ENCODE measurements around the gene ATP9B.

Gene ATP9B

DNA sequence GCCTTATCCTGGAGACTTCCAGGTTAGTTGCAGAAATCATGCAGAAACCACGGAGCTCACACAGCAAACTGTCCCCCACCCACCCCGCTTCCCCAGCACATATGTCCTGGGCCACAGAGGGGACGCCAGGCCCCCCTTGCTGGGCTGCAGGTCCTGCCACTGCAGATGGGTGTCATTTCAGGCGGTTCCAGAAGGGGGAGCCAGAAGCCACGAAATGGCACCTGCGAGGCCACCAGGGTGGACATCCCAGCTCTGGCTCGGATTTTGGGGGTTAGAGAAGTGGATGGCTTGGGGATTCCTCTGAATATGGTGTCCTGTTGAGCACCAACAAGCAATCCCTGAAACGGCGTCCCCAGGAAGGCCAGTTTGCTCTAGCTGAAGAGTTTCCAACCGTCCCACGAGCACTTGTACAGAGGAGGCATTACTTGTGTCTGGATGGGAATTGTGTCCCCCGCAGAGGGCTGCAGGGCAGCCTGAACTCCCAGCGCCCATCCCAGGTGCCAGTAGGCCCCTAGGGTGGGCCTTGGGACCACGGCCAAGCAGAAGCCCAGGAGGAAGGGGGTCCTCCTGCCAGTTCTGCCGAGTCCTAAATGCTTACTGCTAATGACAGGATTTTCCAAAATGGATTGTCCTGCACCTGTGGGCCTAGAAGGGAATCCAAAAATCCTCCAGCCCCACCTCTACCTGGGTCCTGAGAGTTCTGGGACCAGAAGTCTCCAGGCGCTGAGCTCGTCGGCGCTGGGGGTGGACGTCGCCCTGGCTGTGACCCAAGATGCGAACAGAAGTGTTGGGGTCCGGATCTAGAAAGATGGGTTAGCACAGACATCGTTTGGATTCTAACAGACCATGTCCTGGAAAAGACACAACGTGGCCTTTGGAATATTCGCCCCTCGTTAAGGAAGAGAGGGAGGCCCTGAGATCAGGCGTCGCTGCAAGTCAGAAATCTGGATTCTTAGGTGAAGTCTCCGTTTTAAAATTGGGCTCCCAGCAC is 311.9 kb downstream of the ATP9B start:
- peak in 1 of 3 donors; percentile 64 for DNase-seq (ENCODE audit: low read depth in 3 of 3)

DNA sequence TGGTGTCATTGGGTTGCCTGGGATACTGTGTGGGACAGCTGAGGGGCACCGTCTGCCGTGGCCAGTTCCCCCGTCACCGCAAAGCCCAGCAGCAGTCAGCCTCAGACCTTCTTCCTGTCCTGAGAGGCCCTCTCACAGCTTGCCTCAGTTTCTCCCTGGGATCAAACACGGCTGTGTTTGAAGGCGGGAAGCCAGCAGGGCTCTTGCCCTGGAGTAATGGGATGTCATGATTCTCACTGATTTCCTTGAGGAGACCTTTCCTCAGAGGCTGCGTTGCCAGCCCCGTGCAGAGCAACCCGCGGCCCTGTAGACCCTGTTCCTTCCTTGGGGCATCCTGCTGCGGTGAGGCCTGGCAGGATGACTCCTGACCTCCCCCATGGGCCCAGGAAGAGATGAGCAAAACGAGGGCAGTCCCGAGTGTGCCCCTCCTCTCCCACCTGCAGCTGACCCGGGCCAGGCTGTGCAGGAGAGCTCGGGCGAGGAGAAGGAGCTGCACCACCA is 312.7 kb downstream of the ATP9B start:
- DNase-seq (ENCODE audit: low read depth in 3 of 3) = no peak

DNA sequence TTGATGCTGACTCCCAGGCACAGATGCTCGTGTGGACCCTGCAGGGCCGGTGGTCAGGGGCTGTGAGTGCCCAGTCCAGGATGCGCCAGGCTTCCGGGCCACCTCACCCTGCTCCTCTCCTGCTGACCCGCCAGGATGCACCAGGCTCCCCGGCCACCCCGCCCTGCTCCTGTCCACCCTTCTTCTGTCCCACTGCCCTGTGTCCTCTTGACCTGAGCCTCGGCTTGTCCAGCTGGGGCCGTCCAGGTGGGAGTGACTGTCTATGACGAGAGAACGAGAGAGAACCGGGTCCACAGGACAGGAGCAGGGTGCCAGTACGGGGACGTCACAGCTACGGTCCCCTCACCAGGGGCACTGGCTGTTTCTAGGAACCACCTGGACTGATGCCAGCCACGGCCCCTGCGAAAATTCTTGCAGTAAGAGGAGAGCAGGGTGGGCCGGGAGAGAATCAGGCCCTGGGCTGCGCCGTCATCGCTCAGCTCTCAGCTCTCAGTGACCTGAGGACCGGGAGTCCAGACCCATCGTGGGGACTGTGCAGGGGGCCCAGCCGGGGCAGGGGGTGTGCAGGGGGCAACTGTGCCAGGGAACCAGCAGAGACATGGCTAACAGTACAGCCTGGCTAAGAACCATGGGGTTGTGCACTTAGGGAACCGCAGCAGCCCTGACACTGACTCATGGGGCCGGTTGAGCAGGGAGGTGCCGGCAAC is 313.6 kb downstream of the ATP9B start:
- DNase-seq (ENCODE audit: low read depth in 3 of 3) = no peak

GRCh38 chr18:79383388-79384056 is 314.3 kb downstream of the ATP9B start:
- no peak for DNase-seq (ENCODE audit: low read depth in 3 of 3)

DNA sequence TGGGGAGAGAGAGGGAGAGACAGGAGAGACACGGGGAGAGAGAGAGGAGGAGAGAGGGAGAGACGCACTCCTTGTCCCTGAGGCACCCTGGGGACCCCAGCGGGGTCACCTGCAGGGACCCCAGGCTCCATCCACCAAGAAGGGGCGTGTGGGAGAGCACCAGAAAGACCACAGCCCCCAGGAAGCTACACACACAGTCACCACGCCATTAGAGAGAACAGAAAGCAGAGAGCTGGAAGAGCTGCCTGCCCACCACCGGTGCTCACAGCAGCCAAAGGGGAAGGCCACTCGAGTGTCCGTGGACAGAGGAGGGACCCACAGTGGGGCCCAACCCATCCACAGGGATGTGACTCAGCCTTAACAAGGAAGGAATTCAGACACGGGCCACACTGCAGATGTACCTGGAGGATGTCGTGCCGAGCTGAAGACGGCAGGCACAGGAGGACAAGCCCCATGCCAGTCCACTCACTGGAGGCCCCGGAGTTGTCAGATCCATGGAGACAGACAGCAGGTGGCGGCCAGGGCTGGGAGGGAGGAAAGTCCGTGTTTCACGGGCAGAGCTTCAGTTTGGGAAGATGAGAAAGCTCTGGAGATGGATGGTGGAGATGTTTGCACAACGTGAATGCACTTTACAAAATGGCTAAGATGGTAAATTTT is 315.1 kb downstream of the ATP9B start:
- DNase-seq (ENCODE audit: low read depth in 3 of 3) = no peak

- no peak for DNase-seq (ENCODE audit: low read depth in 3 of 3)
Measured at GRCh38 chr18:79384834-79385233, 315.6 kb downstream of the ATP9B start.

DNA sequence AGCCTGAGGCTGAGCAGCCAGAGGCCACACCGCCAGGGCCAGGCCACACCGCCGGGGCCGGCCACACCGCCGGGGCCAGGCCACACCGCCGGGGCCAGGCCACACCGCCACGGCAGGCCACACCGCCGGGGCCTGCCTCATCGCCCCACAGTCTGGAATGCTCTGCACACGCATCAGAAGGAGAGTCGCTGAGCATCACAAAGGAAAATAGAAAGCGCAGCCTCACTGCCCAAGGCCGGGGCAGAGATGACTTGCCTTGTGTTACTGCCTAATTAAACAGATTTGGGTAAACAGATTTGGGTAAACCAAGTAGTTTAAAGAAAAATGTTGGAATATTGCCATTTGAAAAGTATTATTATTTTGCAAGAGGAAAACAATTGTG is 316.1 kb downstream of the ATP9B start:
- DNase-seq (ENCODE audit: low read depth in 3 of 3) = no peak

DNA sequence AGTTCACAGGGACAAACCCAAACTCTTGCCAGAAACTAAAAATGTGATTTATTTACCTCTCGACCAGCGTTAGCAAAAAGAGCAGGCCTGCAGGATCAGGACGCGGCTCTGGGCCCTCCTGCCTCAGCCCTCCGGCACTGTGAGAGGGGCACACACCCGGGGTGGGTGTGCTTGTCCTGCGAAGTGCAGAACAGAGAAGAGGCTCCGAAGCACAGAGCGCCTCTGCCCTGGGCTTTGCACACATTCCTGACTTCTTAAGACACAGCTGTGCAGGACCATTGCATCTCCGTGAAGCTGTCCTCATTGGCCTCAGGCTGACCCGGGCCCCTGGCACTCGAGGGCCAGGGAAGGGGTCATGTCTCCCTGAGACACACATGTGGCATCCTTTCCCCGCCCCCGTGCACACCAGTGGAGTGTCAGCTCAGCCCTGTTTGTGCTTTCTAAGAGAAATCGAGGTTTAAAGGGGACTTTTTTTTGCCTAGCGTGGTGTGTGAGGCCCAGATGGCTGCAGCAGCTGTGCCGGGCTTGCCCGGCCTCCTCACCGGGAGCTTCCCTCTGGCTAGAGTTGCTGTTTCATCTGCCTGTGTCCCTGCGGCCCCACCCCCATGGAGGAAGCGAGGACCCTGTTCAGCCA is 316.6 kb downstream of the ATP9B start:
- no peak for DNase-seq (ENCODE audit: low read depth in 3 of 3)

- DNase-seq (ENCODE audit: low read depth in 3 of 3) = no peak
Measured at GRCh38 chr18:79386547-79386946, 317.4 kb downstream of the ATP9B start.

DNA sequence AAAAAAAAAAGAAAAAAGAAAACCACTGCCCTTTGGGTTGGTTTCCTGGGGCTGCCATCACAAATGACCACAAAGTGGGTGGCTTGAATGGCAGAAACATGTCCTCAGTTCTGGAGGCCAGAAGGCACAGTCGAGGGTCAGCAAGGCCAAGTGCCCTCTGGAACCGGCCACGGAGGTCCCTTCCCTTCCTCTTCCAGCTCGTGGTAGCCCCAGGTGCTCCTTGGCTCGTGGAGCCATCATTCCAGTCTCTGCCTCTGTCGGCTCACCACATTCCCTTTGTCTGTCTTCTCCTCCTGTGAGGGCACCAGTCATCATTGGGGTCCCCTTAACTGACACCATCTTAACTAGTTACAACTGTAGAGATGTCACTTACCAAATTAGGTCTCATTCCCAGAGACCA is 318.0 kb downstream of the ATP9B start:
- DNase-seq (ENCODE audit: low read depth in 3 of 3) = no peak

GRCh38 chr18:79387615-79388014 is 318.4 kb downstream of the ATP9B start:
- no peak for DNase-seq (ENCODE audit: low read depth in 3 of 3)

DNA sequence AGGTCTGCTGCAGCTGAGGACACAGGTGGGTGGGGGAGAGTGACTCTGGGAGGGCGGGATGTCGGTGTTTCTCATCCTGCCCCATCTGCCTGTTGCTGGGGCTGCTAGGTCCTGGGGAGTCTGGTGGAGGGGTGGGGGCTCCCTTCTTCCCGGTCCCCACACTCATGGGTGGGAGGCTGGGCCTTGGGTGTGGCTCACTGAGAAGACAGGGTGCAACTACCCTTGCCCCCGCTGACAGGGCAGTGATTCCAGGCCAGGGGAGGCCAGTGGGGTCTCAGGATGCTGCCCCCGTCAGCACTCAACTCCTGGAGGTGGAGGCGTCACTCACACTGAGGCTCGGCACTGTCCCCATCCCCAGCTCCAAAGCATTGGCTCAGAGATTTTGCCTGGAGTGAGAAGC is 318.8 kb downstream of the ATP9B start:
- DNase-seq (ENCODE audit: low read depth in 3 of 3) = no peak

GRCh38 chr18:79389689-79390088 is 320.5 kb downstream of the ATP9B start:
- DNase-seq (ENCODE audit: low read depth in 3 of 3) = no peak

DNA sequence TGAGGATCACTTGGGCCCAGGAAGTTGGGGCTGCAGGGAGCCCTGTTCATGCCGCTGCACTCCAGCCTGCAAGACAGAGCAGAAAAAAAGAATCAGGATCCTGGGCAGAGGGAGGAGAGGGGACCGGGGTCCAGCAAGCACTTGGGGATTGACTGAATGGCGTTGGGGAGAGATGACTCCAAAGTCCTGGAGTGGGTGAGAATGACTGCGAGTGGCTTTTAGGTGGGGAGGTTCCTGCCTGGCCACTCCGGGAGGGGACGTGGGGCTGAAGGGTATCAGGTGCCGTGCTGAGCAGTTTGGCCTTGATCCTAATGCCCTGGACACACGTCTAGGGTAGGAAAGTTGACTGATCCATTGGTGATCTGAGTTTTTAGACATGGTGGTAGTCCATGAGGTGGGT is 323.0 kb downstream of the ATP9B start:
- no peak for DNase-seq (ENCODE audit: low read depth in 3 of 3)

- no peak for DNase-seq (ENCODE audit: low read depth in 3 of 3)
Measured at GRCh38 chr18:79393181-79393634, 324.0 kb downstream of the ATP9B start.

- no peak for DNase-seq (ENCODE audit: low read depth in 3 of 3)
Measured at GRCh38 chr18:79393635-79394533, 324.7 kb downstream of the ATP9B start.

DNA sequence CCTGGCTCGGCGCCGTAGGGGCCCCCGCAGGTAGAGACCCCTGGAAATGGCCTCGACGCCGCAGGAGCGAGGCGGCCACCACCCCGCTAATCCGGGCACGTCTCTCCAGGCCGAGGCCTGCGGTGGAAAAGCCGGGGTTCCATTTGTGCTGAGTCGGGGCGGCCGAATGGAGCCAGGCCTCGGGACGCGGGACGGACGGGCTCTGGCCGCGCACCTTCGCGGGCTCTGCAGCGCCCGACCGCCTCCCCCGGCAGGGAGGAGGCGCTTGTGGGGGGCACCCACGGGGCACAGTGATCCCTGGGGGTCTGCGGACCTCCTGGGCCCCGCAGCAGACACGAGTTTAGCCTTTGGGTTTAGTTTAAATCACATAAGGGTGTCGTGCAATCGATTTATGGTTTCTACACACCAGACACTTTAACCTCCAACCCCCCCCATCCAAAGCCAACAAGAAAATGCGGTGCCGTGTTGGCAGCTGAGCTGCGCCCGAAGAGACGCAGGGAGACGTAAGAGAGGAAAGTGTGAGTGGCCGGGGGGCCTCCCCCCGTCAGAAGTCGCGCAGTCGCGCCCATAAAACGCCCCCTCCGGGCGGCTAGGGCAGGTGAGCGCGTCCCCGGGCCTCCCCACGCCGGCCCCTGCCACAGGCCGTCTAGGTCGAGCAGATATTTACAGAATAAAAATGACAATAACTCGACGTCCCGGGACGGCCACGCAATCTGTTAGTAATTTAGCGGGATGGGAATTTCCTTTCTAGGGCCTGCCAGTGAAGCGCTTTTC is 325.5 kb downstream of the ATP9B start:
- DNase-seq (ENCODE audit: low read depth in 3 of 3) = peak; percentile 66 to 76 (median 70)

DNA sequence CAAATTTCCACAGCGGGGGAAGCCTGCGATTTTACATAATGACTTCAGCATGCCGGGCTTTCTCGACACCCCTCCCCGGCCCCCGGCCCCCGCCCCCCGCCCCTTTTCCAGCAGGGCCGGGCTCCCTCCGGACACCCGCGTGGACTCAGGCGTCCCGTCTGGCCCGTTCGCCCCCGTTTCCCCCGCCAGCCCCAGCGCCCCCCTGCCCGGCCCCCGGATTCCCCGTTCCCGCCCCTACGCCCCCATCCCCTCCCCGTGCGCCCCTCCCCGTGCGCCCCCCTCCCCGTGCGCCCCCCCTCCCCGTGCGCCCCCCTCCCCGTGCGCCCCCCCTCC is 326.1 kb downstream of the ATP9B start:
- DNase-seq (ENCODE audit: low read depth in 3 of 3) = no peak

DNA sequence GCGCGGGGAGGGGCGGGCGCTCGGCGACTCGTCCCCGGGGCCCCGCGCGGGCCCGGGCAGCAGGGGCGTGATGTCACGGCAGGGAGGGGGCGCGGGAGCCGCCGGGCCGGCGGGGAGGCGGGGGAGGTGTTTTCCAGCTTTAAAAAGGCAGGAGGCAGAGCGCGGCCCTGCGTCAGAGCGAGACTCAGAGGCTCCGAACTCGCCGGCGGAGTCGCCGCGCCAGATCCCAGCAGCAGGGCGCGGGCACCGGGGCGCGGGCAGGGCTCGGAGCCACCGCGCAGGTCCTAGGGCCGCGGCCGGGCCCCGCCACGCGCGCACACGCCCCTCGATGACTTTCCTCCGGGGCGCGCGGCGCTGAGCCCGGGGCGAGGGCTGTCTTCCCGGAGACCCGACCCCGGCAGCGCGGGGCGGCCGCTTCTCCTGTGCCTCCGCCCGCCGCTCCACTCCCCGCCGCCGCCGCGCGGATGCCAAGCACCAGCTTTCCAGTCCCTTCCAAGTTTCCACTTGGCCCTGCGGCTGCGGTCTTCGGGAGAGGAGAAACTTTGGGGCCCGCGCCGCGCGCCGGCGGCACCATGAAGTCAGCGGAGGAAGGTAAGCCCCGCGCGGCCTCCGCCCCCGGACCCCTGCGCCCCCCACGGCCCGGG is 326.7 kb downstream of the ATP9B start, which contains the start of gene NFATC1:
Gene NFATC1 (plus strand): TSS at position 170 of the 644 bp plus-strand sequence. CDS start 295 bp downstream, at position 465.
- DNase-seq (ENCODE audit: low read depth in 3 of 3) = peak; percentile 78 to 88 (median 80)
